SU-DHL-6 (cell line): ENCODE measurements around the gene OBSCN.

ENCODE experiments used
- H2AFZ ChIP-seq: fragments of 200-600 bp; sonication (generic); 2 replicates; pipeline ENCODE4 v1.6.1; 2014; ENCODE audit warnings: low read depth, mild to moderate bottlenecking, moderate library complexity, mixed read lengths, antibody characterized with exemption, low read length; ENCODE audit not compliant: severe bottlenecking
- H3F3A ChIP-seq: fragments of 200-600 bp; shearing (Covaris generic); 2 replicates; pipeline ENCODE4 v1.6.0; 2016; ENCODE audit warnings: antibody characterized with exemption, mild to moderate bottlenecking; ENCODE audit not compliant: insufficient read depth
- H3K27ac ChIP-seq: fragments of 200-600 bp; sonication (generic); 2 replicates; pipeline ENCODE4 v1.5.1; 2016; ENCODE audit warnings: low read depth, mild to moderate bottlenecking, low read length, moderate library complexity, mixed read lengths
- H3K27me3 ChIP-seq: fragments of 200-600 bp; sonication (generic), shearing (Covaris generic); 2 replicates; pipeline ENCODE4 v1.6.0; 2014; ENCODE audit warnings: mild to moderate bottlenecking, low read length
- H3K36me3 ChIP-seq: fragments of 200-600 bp; sonication (generic); 2 replicates; pipeline ENCODE4 v1.6.1; 2014; ENCODE audit warnings: mild to moderate bottlenecking, low read length, mixed read lengths
- H3K4me2 ChIP-seq: fragments of 300-600, 200-600 bp; shearing (Covaris generic), sonication (generic); 2 replicates; pipeline ENCODE4 v1.6.0; 2014; ENCODE audit warnings: low read length, low read depth, mild to moderate bottlenecking; ENCODE audit not compliant: poor library complexity, severe bottlenecking
- H3K4me3 ChIP-seq: fragments of 200-600 bp; sonication (generic); 2 replicates; pipeline ENCODE4 v1.5.1; 2014; ENCODE audit warnings: antibody characterized with exemption, low read length, mild to moderate bottlenecking, mixed read lengths; ENCODE audit not compliant: insufficient read depth, poor library complexity, severe bottlenecking
- H3K79me2 ChIP-seq: fragments of 200-600 bp; sonication (generic); 2 replicates; pipeline ENCODE4 v1.6.1; 2014; ENCODE audit warnings: mild to moderate bottlenecking, low read length, moderate library complexity; ENCODE audit not compliant: insufficient read depth
- H3K9ac ChIP-seq: fragments of 200-600 bp; sonication (generic); 2 replicates; pipeline ENCODE4 v1.7.0; 2014; ENCODE audit warnings: mild to moderate bottlenecking, low read length
- H3K9me2 ChIP-seq: fragments of 200-600 bp; sonication (generic); replicated peaks from 2 replicates; pipeline ENCODE4 v1.6.1; 2014; ENCODE audit warnings: low read length; ENCODE audit not compliant: insufficient read depth
- H3K9me3 ChIP-seq: fragments of 200-600 bp; sonication (generic); 2 replicates; pipeline ENCODE4 v1.6.1; 2014; ENCODE audit warnings: low read length, mixed read lengths; ENCODE audit not compliant: insufficient read depth
- H4K20me1 ChIP-seq: fragments of 200-600 bp; sonication (generic); 2 replicates; pipeline ENCODE4 v1.6.1; 2014; ENCODE audit warnings: low read depth, mild to moderate bottlenecking, antibody characterized with exemption, low read length, moderate library complexity, mixed read lengths
- CTCF ChIP-seq: fragments of 200-600 bp; sonication (generic); IDR thresholded peaks from one replicate; pipeline ENCODE4 v1.5.1; 2017; ENCODE audit warnings: antibody characterized with exemption, mild to moderate bottlenecking, low read length, moderate library complexity; ENCODE audit not compliant: insufficient read depth, poor library complexity, severe bottlenecking
- EZH2phosphoT487 ChIP-seq: fragments of 200-600 bp; sonication (generic), shearing (Covaris generic); conservative IDR thresholded peaks from 2 replicates; pipeline ENCODE4 v1.6.1; 2018; ENCODE audit warnings: mild to moderate bottlenecking, antibody characterized with exemption, low read length, moderate library complexity, mixed read lengths

OBSCN gene

DNA sequence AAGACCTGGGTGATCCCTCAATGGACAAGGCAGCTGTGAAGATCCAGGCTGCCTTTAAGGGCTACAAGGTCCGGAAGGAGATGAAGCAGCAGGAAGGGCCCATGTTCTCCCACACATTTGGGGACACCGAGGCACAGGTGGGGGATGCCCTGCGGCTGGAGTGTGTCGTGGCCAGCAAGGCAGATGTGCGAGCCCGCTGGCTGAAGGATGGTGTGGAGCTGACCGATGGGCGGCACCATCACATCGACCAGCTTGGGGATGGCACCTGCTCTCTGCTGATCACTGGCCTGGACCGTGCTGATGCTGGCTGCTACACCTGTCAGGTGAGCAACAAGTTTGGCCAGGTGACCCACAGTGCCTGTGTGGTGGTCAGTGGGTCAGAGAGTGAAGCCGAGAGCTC is 113.6 kb downstream of the OBSCN start:
- Histone ChIP-seq H2AFZ (no peak overlapping the region), H3K4me3 (no peak overlapping the region), H3K9ac (no peak overlapping the region), H3K79me2 (no peaks in the 10 kb centered on the region), H3K36me3 (no peaks in the 10 kb centered on the region), H4K20me1 (no peaks in the 10 kb centered on the region), H3K4me2 (no peak overlapping the region), H3K27ac (no peak overlapping the region), H3K27me3 (no peaks in the 10 kb centered on the region), H3K9me2 (no peaks in the 10 kb centered on the region), H3F3A (no peaks in the 10 kb centered on the region), H3K9me3 (no peaks in the 10 kb centered on the region)
- TF ChIP-seq CTCF (no peak), EZH2phosphoT487 (no peak)

GRCh38 chr1:228321895-228322294 is 114.1 kb downstream of the OBSCN start:
- no peaks in the 10 kb centered on the region for H3K79me2 ChIP-seq
- H3K27ac ChIP-seq: no peak overlapping the region
- H4K20me1 ChIP-seq: no peaks in the 10 kb centered on the region
- no peaks in the 10 kb centered on the region for H3K36me3 ChIP-seq
- H3K27me3 ChIP-seq: no peaks in the 10 kb centered on the region
- H3K9me2 ChIP-seq: no peaks in the 10 kb centered on the region
- no peak overlapping the region for H2AFZ ChIP-seq
- H3K4me3 ChIP-seq: no peak overlapping the region
- TF ChIP-seq CTCF (no peak), EZH2phosphoT487 (no peak)
- no peaks in the 10 kb centered on the region for H3F3A ChIP-seq
- H3K9ac ChIP-seq: no peak overlapping the region
- H3K4me2 ChIP-seq: no peak overlapping the region
- no peaks in the 10 kb centered on the region for H3K9me3 ChIP-seq

- no peak overlapping the region for H2AFZ ChIP-seq
- no peak overlapping the region for H3K27ac ChIP-seq
- H3K4me2 ChIP-seq: no peak overlapping the region
- no peaks in the 10 kb centered on the region for H3K9me3 ChIP-seq
- H3K79me2 ChIP-seq: no peaks in the 10 kb centered on the region
- no peaks in the 10 kb centered on the region for H3K27me3 ChIP-seq
- no peak overlapping the region for H3K4me3 ChIP-seq
- no peaks in the 10 kb centered on the region for H4K20me1 ChIP-seq
- no peaks in the 10 kb centered on the region for H3K36me3 ChIP-seq
- H3F3A ChIP-seq: no peaks in the 10 kb centered on the region
- no peak overlapping the region for H3K9ac ChIP-seq
- TF ChIP-seq EZH2phosphoT487 (no peak), CTCF (no peak)
- no peaks in the 10 kb centered on the region for H3K9me2 ChIP-seq
Measured at GRCh38 chr1:228323401-228323800, 115.6 kb downstream of the OBSCN start.

DNA sequence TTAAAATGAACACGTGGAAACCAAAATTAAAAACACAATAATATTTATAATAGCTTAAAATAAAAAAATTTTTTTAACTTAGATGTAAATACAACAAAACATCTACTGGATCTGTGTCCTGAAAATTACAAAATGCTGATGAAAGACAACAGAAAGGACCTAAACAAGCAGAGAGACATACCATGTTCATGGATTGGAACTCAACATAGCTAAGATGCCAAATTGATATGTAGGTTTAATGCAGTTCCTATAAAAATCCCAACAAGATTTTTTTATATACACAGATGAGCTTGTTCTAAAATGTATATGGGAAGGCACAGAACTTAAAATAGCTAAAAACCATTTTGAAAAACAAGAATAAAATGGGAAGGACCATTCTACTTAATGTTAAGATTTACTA is 117.4 kb downstream of the OBSCN start:
- Histone ChIP-seq H3K9ac (no peak overlapping the region), H3F3A (no peaks in the 10 kb centered on the region), H3K27ac (no peak overlapping the region), H3K79me2 (no peaks in the 10 kb centered on the region), H3K9me2 (no peaks in the 10 kb centered on the region), H3K36me3 (no peaks in the 10 kb centered on the region), H3K9me3 (no peaks in the 10 kb centered on the region), H3K4me2 (no peak overlapping the region), H3K4me3 (no peak overlapping the region), H4K20me1 (no peaks in the 10 kb centered on the region), H3K27me3 (no peaks in the 10 kb centered on the region), H2AFZ (no peak overlapping the region)
- no peak for TF ChIP-seq CTCF
